Femur (tissue), 1 donor: Measurements from ENCODE around the gene MPP2.
A peak's percentile ranks its signal among the peaks of the same experiment; 100 is the strongest.
"Not testable (repeated sequence)": the region's sequence is repeated elsewhere in the genome, so short reads cannot be mapped to it uniquely, and the experiment has no call there.

Experiments
- DNase-seq: peaks from one replicate; pipeline ENCODE4 v3.0.0-alpha.2; 2017

Gene MPP2

GRCh38 chr17:43928609-43929008 is 21.3 kb upstream of the MPP2 start:
- no peak for DNase-seq

- not testable (repeated sequence) for DNase-seq
Observed at GRCh38 chr17:43927929-43928328, 20.6 kb upstream of the MPP2 start.

GRCh38 chr17:43927060-43927864 is 19.9 kb upstream of the MPP2 start:
- DNase-seq: no peak

- no peak for DNase-seq
Observed at GRCh38 chr17:43924558-43924957, 17.2 kb upstream of the MPP2 start.

- no peak for DNase-seq
Observed at GRCh38 chr17:43920500-43921095, 13.3 kb upstream of the MPP2 start.

GRCh38 chr17:43918026-43918389 is 10.7 kb upstream of the MPP2 start:
- no peak for DNase-seq

GRCh38 chr17:43917348-43918025 is 10.2 kb upstream of the MPP2 start:
- DNase-seq: no peak

GRCh38 chr17:43917016-43917347 is 9.6 kb upstream of the MPP2 start:
- DNase-seq: no peak

GRCh38 chr17:43916385-43916784 is 9.0 kb upstream of the MPP2 start:
- no peak for DNase-seq

GRCh38 chr17:43915559-43915958 is 8.2 kb upstream of the MPP2 start:
- DNase-seq: no peak

- no peak for DNase-seq
Observed at GRCh38 chr17:43914451-43914850, 7.1 kb upstream of the MPP2 start.

GRCh38 chr17:43913584-43913983 is 6.2 kb upstream of the MPP2 start:
- DNase-seq: no peak

- DNase-seq: no peak
Observed at GRCh38 chr17:43912635-43913304, 5.4 kb upstream of the MPP2 start.

GRCh38 chr17:43911904-43912303 is 4.6 kb upstream of the MPP2 start:
- no peak for DNase-seq

GRCh38 chr17:43909537-43910231 is 2.3 kb upstream of the MPP2 start:
- DNase-seq: no peak

- DNase-seq: peak; percentile 83
Observed at GRCh38 chr17:43907998-43908721, 824 bp upstream of the MPP2 start.

GRCh38 chr17:43906951-43907424 is 348 bp downstream of the MPP2 start:
- no peak for DNase-seq

- DNase-seq: peak; percentile 89
Observed at GRCh38 chr17:43905985-43906852, 1.1 kb downstream of the MPP2 start.

- DNase-seq: no peak
Observed at GRCh38 chr17:43905400-43905984, 1.8 kb downstream of the MPP2 start.

GRCh38 chr17:43901861-43902589 is 5.3 kb downstream of the MPP2 start:
- DNase-seq: no peak
